GM12878 (cell line): ENCODE measurements around the gene PAF1. TPM values are rescaled to one million over a fixed set of nuclear protein-coding genes. Genes with fewer than 3 reads are reported as not detected.
A peak's percentile ranks its signal among the peaks of the same experiment; 100 is the strongest.

Experiments used
- ATAC-seq: fragments of 200-7000 bp; cut with Tn5 transposase; 3 replicates; pipeline ENCODE4 v1.9.1; 2020; ENCODE audit warnings: mild to moderate bottlenecking, moderate library complexity
- BruUV-seq: library from RNA; stranded (reverse); fragments of 400-500 nt; replicated peaks from 2 replicates; lab custom pipeline; 2021; lab: Mats Ljungman, UMichigan
- CTCF ChIA-PET: fragments of 300-600 bp; sonication (Branson Sonifier 250); formaldehyde crosslinking; extraction: SDS; loops from one replicate; lab custom pipeline; 2021; ENCODE audit warnings: inconsistent platforms; lab: Yijun Ruan, JAX
- POLR2A ChIA-PET: fragments of 350-600 bp; formaldehyde crosslinking; extraction: SDS; loops from one replicate; lab custom pipeline; 2021; ENCODE audit warnings: inconsistent platforms; lab: Charles Lee
- RAD21 ChIA-PET: fragments of 300-600 bp; sonication (Branson Sonifier 250); formaldehyde crosslinking; loops from one replicate; lab custom pipeline; 2023; ENCODE audit warnings: antibody characterized with exemption; ENCODE audit not compliant: unreplicated experiment; lab: Charles Lee
- SMC1A ChIA-PET: fragments of 300-600 bp; sonication (Branson Sonifier 250); formaldehyde crosslinking; loops from one replicate; lab custom pipeline; 2023; ENCODE audit not compliant: unreplicated experiment, uncharacterized antibody; lab: Charles Lee
- DNase-seq: peaks from one replicate; pipeline ENCODE4 v3.0.0-alpha.2; 2011; ENCODE audit warnings: low read depth, low spot score
- FAIRE-seq: peaks from 3 replicates; lab custom pipeline; 2011; peaks lifted over from hg19 to GRCh38; lab: Jason Lieb, UNC
- H2AFZ ChIP-seq: 2 replicates; pipeline ENCODE4 v1.6.0; 2011; ENCODE audit warnings: low read depth, low read length, control low read depth; ENCODE audit not compliant: control insufficient read depth
- H3K27ac ChIP-seq: 2 replicates; pipeline ENCODE4 v1.5.1; 2011; ENCODE audit warnings: control low read depth; ENCODE audit not compliant: control insufficient read depth, insufficient read depth
- H3K27me3 ChIP-seq, 2 experiments: replicated peaks in 1 of 2; 2 replicates each; pipeline versions ENCODE4 v1.6.0 to v1.6.1; 2011; ENCODE audit warnings: low read length in 1 of 2; ENCODE audit not compliant: control insufficient read depth in 2 of 2, insufficient read depth in 2 of 2
- H3K36me3 ChIP-seq, 2 experiments: 2 replicates each; pipeline ENCODE4 v1.5.1; 2011; ENCODE audit warnings: low read length in 1 of 2; ENCODE audit not compliant: control insufficient read depth in 2 of 2, insufficient read depth in 2 of 2
- H3K4me1 ChIP-seq: 2 replicates; pipeline ENCODE4 v1.6.1; 2011; ENCODE audit warnings: mild to moderate bottlenecking, low read length, moderate library complexity, mixed read lengths; ENCODE audit not compliant: control insufficient read depth, insufficient read depth
- H3K4me2 ChIP-seq: 2 replicates; pipeline ENCODE4 v1.6.0; 2011; ENCODE audit warnings: control low read depth; ENCODE audit not compliant: control insufficient read depth, insufficient read depth
- H3K4me3 ChIP-seq: fragments of 200-600 bp; sonication (generic); 2 replicates; pipeline ENCODE4 v1.5.1; 2016
- H3K79me2 ChIP-seq: 2 replicates; pipeline ENCODE4 v1.6.0; 2011; ENCODE audit warnings: low read length; ENCODE audit not compliant: control insufficient read depth, insufficient read depth
- H3K9ac ChIP-seq: 2 replicates; pipeline ENCODE4 v1.8.0; 2011; ENCODE audit warnings: low read length, control low read depth, mixed read lengths; ENCODE audit not compliant: control insufficient read depth, insufficient read depth
- H3K9me3 ChIP-seq: replicated peaks from 3 replicates; pipeline ENCODE4 v1.5.1; 2011; ENCODE audit warnings: mild to moderate bottlenecking, low read length; ENCODE audit not compliant: control insufficient read depth, insufficient read depth
- H4K20me1 ChIP-seq: 2 replicates; pipeline ENCODE4 v1.6.0; 2011; ENCODE audit not compliant: control insufficient read depth, insufficient read depth
- ATF7 ChIP-seq: fragments of 450-650 bp; IDR thresholded peaks from 2 replicates; pipeline ENCODE4 v1.6.1; 2016; ENCODE audit warnings: low read depth, mild to moderate bottlenecking
- CBX3 ChIP-seq: fragments of 200-600 bp; sonication (generic); IDR thresholded peaks from 2 replicates; pipeline ENCODE4 v1.6.1; 2016; ENCODE audit warnings: low read depth, borderline replicate concordance
- IRF5 ChIP-seq: fragments of 450-650 bp; IDR thresholded peaks from 2 replicates; pipeline ENCODE4 v1.6.1; 2017; ENCODE audit warnings: borderline replicate concordance
- JUND ChIP-seq: IDR thresholded peaks from 2 replicates; pipeline ENCODE4 v1.6.1; 2012; ENCODE audit warnings: low read depth, mild to moderate bottlenecking, low read length, improper control_type of control experiment, moderate library complexity
- KAT2A ChIP-seq: conservative IDR thresholded peaks from 2 replicates; pipeline ENCODE4 v1.6.1; 2011; ENCODE audit warnings: low read depth, low read length; ENCODE audit not compliant: control insufficient read depth
- KDM1A ChIP-seq: fragments of 200-600 bp; sonication (generic); IDR thresholded peaks from 2 replicates; pipeline ENCODE4 v1.6.1; 2016; ENCODE audit warnings: borderline replicate concordance
- MXI1 ChIP-seq: fragments of 150-350 bp; IDR thresholded peaks from 2 replicates; pipeline ENCODE4 v1.6.1; 2011; ENCODE audit warnings: low read depth, mild to moderate bottlenecking, inconsistent platforms, low read length, improper control_type of control experiment
- MYB ChIP-seq: fragments of 150-350 bp; IDR thresholded peaks from 2 replicates; pipeline ENCODE4 v1.6.1; 2014; ENCODE audit warnings: mild to moderate bottlenecking, low read depth, low read length, borderline replicate concordance
- NR2C1 ChIP-seq: fragments of 450-650 bp; IDR thresholded peaks from 2 replicates; pipeline ENCODE4 v1.6.1; 2017; ENCODE audit warnings: antibody characterized with exemption, mild to moderate bottlenecking, moderate library complexity
- NR2C2 ChIP-seq: IDR thresholded peaks from 2 replicates; pipeline ENCODE4 v1.6.1; 2011; ENCODE audit warnings: borderline replicate concordance, low read depth; ENCODE audit not compliant: control insufficient read depth, insufficient read length
- PAX8 ChIP-seq: fragments of 450-650 bp; IDR thresholded peaks from 2 replicates; pipeline ENCODE4 v1.6.1; 2017; ENCODE audit warnings: mild to moderate bottlenecking, moderate library complexity
- RB1 ChIP-seq: fragments of 450-650 bp; formaldehyde crosslinking; IDR thresholded peaks from 2 replicates; pipeline ENCODE4 v1.6.1; 2017; ENCODE audit warnings: mild to moderate bottlenecking, borderline replicate concordance
- RUNX3 ChIP-seq: IDR thresholded peaks from 2 replicates; pipeline ENCODE4 v1.6.1; 2012; ENCODE audit warnings: low read length, inconsistent platforms
- SMAD5 ChIP-seq: IDR thresholded peaks from 2 replicates; pipeline ENCODE4 v1.6.1; 2016; ENCODE audit warnings: antibody characterized with exemption, low read depth
- TCF3 ChIP-seq: IDR thresholded peaks from 2 replicates; pipeline ENCODE4 v1.6.1; 2012; ENCODE audit warnings: low read depth, mild to moderate bottlenecking, low read length, borderline replicate concordance; ENCODE audit not compliant: insufficient read depth
- YY1 ChIP-seq: IDR thresholded peaks from 2 replicates; pipeline ENCODE4 v1.6.1; 2011; ENCODE audit warnings: low read depth, mild to moderate bottlenecking, low read length
- ZNF687 ChIP-seq: fragments of 450-650 bp; IDR thresholded peaks from 2 replicates; pipeline ENCODE4 v1.6.1; 2017; ENCODE audit warnings: mild to moderate bottlenecking, moderate library complexity
- ZSCAN29 ChIP-seq: fragments of 450-650 bp; IDR thresholded peaks from 2 replicates; pipeline ENCODE4 v1.6.1; 2017; ENCODE audit warnings: mild to moderate bottlenecking, moderate library complexity
- WGBS: methylation state at CpG from one replicate; pipeline ENCODE4 v1.1.6; 2016; ENCODE audit warnings: low lambda C conversion rate; ENCODE audit not compliant: insufficient replicate concordance, insufficient coverage; ENCODE audit errors: missing lambda C conversion rate; 5-methylcytosine and 5-hydroxymethylcytosine counted together
- in situ Hi-C: fragments of 300-500 bp; cut with MboI; formaldehyde crosslinking; loops from 9 replicates; pipeline ENCODE4 v1.14.3; 2018; ENCODE audit warnings: mixed read lengths
- intact Hi-C: fragments of 100-400 bp; cut with micrococcal nuclease; formaldehyde crosslinking; loops from one replicate; pipeline ENCODE4 v1.14.2; 2022; ENCODE audit not compliant: unreplicated experiment
- polyA plus RNA-seq, 11 experiments: library from polyadenylated mRNA; depleted of rRNA in 4 of 11; unstranded in 6 of 11; stranded (reverse) in 5 of 11; fragments of >200 nt; fragmentation: Nextera tagmentation in 4 of 11; fragmentation: Illumina TruSeq in 1 of 11; extraction: Ambion mirVana in 4 of 11; extraction: Trizol in 1 of 11; gene quantifications; 1 replicate in 1 of 11; 2 replicates in 10 of 11; pipeline versions ENCODE4 v1.2.1 to v1.2.3, GENCODE V29; 2011 to 2016; ENCODE audit warnings: inconsistent platforms in 2 of 11, missing spikeins in 2 of 11, low read depth in 1 of 11
- total RNA-seq, 4 experiments: library from RNA; depleted of rRNA in 3 of 4; stranded (reverse); fragments of >200 nt in 3 of 4; fragmentation: Illumina TruSeq in 1 of 4; extraction: Trizol in 1 of 4; gene quantifications; 2 replicates each; pipeline versions ENCODE4 v1.2.1 to v1.2.3, GENCODE V29; 2013 to 2021

PAF1 gene
- total and polyA plus RNA-seq, 10 of the 15 experiments (the other 5 are each of a cell fraction or from before 2014, with no cell fraction given), result 1.7 to 45.8 (median 39.6) TPM

GRCh38 chr19:39347332-39348164, 43.4 kb downstream of the PAF1 start:
- H3K4me2 ChIP-seq, result no peak overlapping the region
- no peak for FAIRE-seq

More at GRCh38 chr19:39347332-39348164, 43.4 kb downstream of the PAF1 start:
- H3K4me1 ChIP-seq, result peaks cover 20% of the 10 kb centered on the region
- H3K79me2 ChIP-seq, result peaks cover 9% of the 10 kb centered on the region
- DNase-seq (no peak), ATAC-seq (no peak)
- no peak overlapping the region for H3K27ac ChIP-seq
- H3K9me3 ChIP-seq, result no peaks in the 10 kb centered on the region
- in situ Hi-C loops (no loop called here), intact Hi-C loops (no loop called here)
- WGBS, result 96% methylated on average over 4 of the region's 4 CpGs
- no peak overlapping the region for H2AFZ ChIP-seq
- no peak overlapping the region for H3K4me3 ChIP-seq
- POLR2A ChIA-PET, result interaction anchor here (0.8 kb wide), 1 partner anchor 65 kb away, joined by 5 read pairs; the partner anchor contains the start of gene PLEKHG2
- no peak overlapping the region for H3K9ac ChIP-seq
- BruUV-seq, result TSS peak; percentile 9
- H3K27me3 ChIP-seq, result no peaks in the 10 kb centered on the region
- SMC1A ChIA-PET, result interaction anchor here (0.7 to 1.2 kb wide), 4 partner anchors 11 to 225 kb away, joined by 3 read pairs; partner anchors contain the start of genes GMFG and RPS16
- CTCF ChIA-PET, result interaction anchor here (0.8 to 2.2 kb wide), 7 partner anchors 14 to 815 kb away, joined by 3 to 7 read pairs (median 3); no protein-coding TSS in a partner anchor
- H4K20me1 ChIP-seq, result no peaks in the 10 kb centered on the region; the same call in 1 of the 2 replicates
- H3K36me3 ChIP-seq, result peaks cover 0 to 5% of the 10 kb centered on the region in 2 experiments; a peak in 1 of 4 replicates
- RAD21 ChIA-PET, result interaction anchor here (1.0 to 1.7 kb wide), 2 partner anchors 43 to 64 kb away, joined by 4 to 6 read pairs; partner anchors contain the start of genes MED29, PAF1 and PLEKHG2
- no peak for TF ChIP-seq ZNF687
- TF ChIP-seq KDM1A, result no peak
- no peak for TF ChIP-seq TCF3
- no peak for TF ChIP-seq RUNX3
- no peak for TF ChIP-seq RB1
- no peak for TF ChIP-seq CBX3
- no peak for TF ChIP-seq PAX8
- TF ChIP-seq YY1, result no peak
- no peak for TF ChIP-seq NR2C1
- TF ChIP-seq IRF5, result no peak
- TF ChIP-seq MYB, result no peak
- TF ChIP-seq KAT2A, result no peak
- TF ChIP-seq JUND, result no peak
- no peak for TF ChIP-seq MXI1
- TF ChIP-seq NR2C2, result no peak
- no peak for TF ChIP-seq ATF7
- TF ChIP-seq SMAD5, result no peak
- TF ChIP-seq ZSCAN29, result no peak
